Stimulated activated naive CD8-positive, alpha-beta T cell treated with anti-CD3 and anti-CD28 coated beads, Interleukin-15, amount 100 ng/mL, for 72 hours (primary cell): ENCODE data around the gene TBX21.

Experiments used
- ATAC-seq: fragments of 150-1000 bp; cut with Tn5 transposase; 2 replicates; pipeline ENCODE4 v1.10.0; 2021; ENCODE audit warnings: mild to moderate bottlenecking, moderate library complexity
- DNase-seq, 2 donors: peaks; one replicate each; pipeline ENCODE4 v3.0.0; 2021 to 2022
- H3K27ac Mint-ChIP-seq, 2 donors: one replicate each; pipeline ENCODE4 v1.8.0; 2022; ENCODE audit warnings: mild to moderate bottlenecking in 2 of 2, mixed read lengths in 2 of 2, moderate library complexity in 2 of 2
- H3K27me3 Mint-ChIP-seq: one replicate; pipeline ENCODE4 v1.8.0; 2022; ENCODE audit warnings: mixed read lengths
- H3K4me1 Mint-ChIP-seq: one replicate; pipeline ENCODE4 v1.8.0; 2022; ENCODE audit warnings: mild to moderate bottlenecking, mixed read lengths
- H3K4me3 Mint-ChIP-seq, 2 donors: one replicate each; pipeline ENCODE4 v1.8.0; 2022; ENCODE audit warnings: mild to moderate bottlenecking in 2 of 2, mixed read lengths in 2 of 2, moderate library complexity in 1 of 2
- H3K9me3 Mint-ChIP-seq, 2 donors: one replicate each; pipeline ENCODE4 v1.8.0; 2022; ENCODE audit warnings: mixed read lengths in 2 of 2

Gene TBX21

DNA sequence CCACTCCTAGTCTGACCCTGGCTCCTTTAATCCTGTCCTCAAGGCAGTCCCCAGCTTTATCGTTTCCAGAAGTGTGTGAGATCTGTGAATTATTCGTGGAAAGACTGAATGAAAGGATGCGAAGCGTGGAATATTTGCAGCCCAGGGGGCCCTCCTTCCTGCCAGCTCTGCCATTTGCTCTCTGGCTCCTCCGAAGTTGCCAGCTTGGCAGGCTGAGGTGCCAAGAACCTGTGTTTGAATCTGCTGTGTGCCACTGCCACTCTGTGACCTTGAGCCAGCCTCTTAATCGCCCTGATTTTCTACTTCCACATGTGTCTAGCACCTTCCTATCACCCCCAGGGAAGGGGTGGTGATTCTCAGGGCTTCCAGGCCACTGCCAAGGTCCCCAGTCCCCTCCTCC is 28.3 kb upstream of the TBX21 start:
- no peaks in the 10 kb centered on the region for H3K9me3 Mint-ChIP-seq
- H3K27me3 Mint-ChIP-seq, result no peaks in the 10 kb centered on the region
- no peak for ATAC-seq
- H3K27ac Mint-ChIP-seq, result peak overlapping the region in 1 of 2 donors; percentile 94
- H3K4me3 Mint-ChIP-seq, result peak overlapping the region; percentile 79 to 90
- H3K4me1 Mint-ChIP-seq, result peaks cover 81% of the 10 kb centered on the region
- DNase-seq, result no peak

- Mint-ChIP-seq H3K4me1 (peaks cover 85% of the 10 kb centered on the region), H3K4me3 (peak overlapping the region; percentile 79 to 90), H3K27me3 (no peaks in the 10 kb centered on the region), H3K9me3 (no peaks in the 10 kb centered on the region), H3K27ac (peak overlapping the region; percentile 94 to 98)
- ATAC-seq (peak; percentile 37), DNase-seq (peak; percentile 20 to 61)
These were observed 27.2 kb upstream of the TBX21 start for GRCh38 chr17:47705536-47706530.

GRCh38 chr17:47707056-47707804 is 25.8 kb upstream of the TBX21 start:
- ATAC-seq (no peak), DNase-seq (no peak)
- peaks cover 85% of the 10 kb centered on the region for H3K4me1 Mint-ChIP-seq
- H3K4me3 Mint-ChIP-seq, result peak overlapping the region; percentile 79 to 90
- peak overlapping the region in 1 of 2 donors; percentile 7 for H3K27ac Mint-ChIP-seq
- no peaks in the 10 kb centered on the region for H3K27me3 Mint-ChIP-seq
- no peaks in the 10 kb centered on the region for H3K9me3 Mint-ChIP-seq

DNA sequence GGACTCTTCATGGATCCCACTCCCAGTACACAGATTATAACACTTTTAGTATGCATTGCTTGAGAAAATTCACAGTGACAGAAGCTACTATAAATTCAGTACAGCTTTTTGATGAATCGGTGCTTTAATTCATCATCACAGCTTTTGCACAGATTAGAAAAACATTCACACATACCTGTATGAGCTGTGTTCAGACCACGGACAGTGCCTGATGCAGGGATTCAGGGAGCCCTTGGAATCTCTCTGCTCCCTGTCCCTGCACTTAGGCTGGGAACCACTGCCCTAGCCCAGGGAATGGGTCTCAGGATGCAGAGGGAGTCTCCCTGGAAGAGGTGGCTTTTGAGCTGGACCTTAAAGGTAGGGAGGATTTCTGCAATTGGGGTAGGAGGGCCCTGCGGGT is 25.2 kb upstream of the TBX21 start:
- H3K9me3 Mint-ChIP-seq, result no peaks in the 10 kb centered on the region
- DNase-seq, result no peak
- no peaks in the 10 kb centered on the region for H3K27me3 Mint-ChIP-seq
- no peak overlapping the region for H3K27ac Mint-ChIP-seq
- ATAC-seq, result no peak
- H3K4me3 Mint-ChIP-seq, result no peak overlapping the region
- H3K4me1 Mint-ChIP-seq, result peaks cover 85% of the 10 kb centered on the region

- H3K27ac Mint-ChIP-seq, result no peak overlapping the region
- no peaks in the 10 kb centered on the region for H3K9me3 Mint-ChIP-seq
- peaks cover 85% of the 10 kb centered on the region for H3K4me1 Mint-ChIP-seq
- H3K27me3 Mint-ChIP-seq, result no peaks in the 10 kb centered on the region
- DNase-seq (no peak), ATAC-seq (no peak)
- no peak overlapping the region for H3K4me3 Mint-ChIP-seq
These were observed 24.6 kb upstream of the TBX21 start for GRCh38 chr17:47708312-47708863.

- Mint-ChIP-seq H3K9me3 (no peaks in the 10 kb centered on the region), H3K4me1 (peaks cover 85% of the 10 kb centered on the region), H3K4me3 (no peak overlapping the region), H3K27ac (no peak overlapping the region), H3K27me3 (no peaks in the 10 kb centered on the region)
- ATAC-seq (no peak), DNase-seq (no peak)
These were observed 24.0 kb upstream of the TBX21 start for GRCh38 chr17:47708864-47709541.

- Mint-ChIP-seq H3K9me3 (no peaks in the 10 kb centered on the region), H3K27me3 (no peaks in the 10 kb centered on the region), H3K4me3 (no peak overlapping the region)
These were observed 23.4 kb upstream of the TBX21 start for GRCh38 chr17:47709594-47709993.

GRCh38 chr17:47711366-47712099 is 21.5 kb upstream of the TBX21 start:
- H3K27ac Mint-ChIP-seq, result no peak overlapping the region
- no peaks in the 10 kb centered on the region for H3K27me3 Mint-ChIP-seq
- peaks cover 85% of the 10 kb centered on the region for H3K4me1 Mint-ChIP-seq

More at GRCh38 chr17:47709594-47709993, 23.4 kb upstream of the TBX21 start:
- no peak overlapping the region for H3K27ac Mint-ChIP-seq
- ATAC-seq, result no peak
- DNase-seq, result no peak
- H3K4me1 Mint-ChIP-seq, result peaks cover 85% of the 10 kb centered on the region

DNA sequence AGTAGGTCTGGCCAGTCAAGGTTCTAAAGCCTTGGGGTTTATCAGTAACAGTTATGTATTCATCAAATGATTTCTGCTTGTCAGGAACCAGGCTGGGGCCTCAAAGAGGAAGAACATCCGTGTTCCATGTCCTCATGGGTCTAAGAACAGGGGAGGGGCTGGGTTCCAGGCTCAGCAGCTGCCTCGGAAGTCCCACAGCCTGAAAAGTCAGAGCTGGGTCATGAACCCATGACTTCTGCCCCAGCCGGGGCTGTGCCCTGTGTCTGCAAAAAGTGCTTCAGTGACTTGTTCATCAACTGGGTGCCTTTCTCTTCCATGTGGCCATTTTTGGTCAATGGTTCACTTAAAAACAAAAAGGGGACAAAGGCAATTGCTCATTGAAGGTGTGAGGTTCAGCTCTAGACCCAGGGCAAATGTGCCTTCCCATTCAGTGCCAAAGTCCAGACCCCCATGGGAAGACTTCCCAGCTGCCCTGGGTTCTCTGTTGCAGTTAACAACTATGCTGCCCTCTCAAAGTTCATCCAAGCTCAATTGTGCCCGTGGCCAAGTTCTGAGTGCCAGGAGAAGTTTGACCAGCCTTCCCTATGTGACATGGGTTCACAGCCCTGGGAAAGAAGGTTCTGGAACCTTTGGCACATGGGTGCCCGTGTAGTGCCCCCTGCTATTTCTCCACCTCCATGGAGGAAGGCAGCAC is 20.6 kb upstream of the TBX21 start:
- no peaks in the 10 kb centered on the region for H3K9me3 Mint-ChIP-seq
- H3K27me3 Mint-ChIP-seq, result no peaks in the 10 kb centered on the region
- H3K4me1 Mint-ChIP-seq, result peaks cover 85% of the 10 kb centered on the region
- DNase-seq (no peak), ATAC-seq (no peak)
- H3K27ac Mint-ChIP-seq, result no peak overlapping the region
- H3K4me3 Mint-ChIP-seq, result no peak overlapping the region

More at GRCh38 chr17:47711366-47712099, 21.5 kb upstream of the TBX21 start:
- DNase-seq (no peak), ATAC-seq (no peak)
- no peaks in the 10 kb centered on the region for H3K9me3 Mint-ChIP-seq
- H3K4me3 Mint-ChIP-seq, result peak overlapping the region in 1 of 2 donors; percentile 16

GRCh38 chr17:47713980-47714700 is 18.9 kb upstream of the TBX21 start:
- H3K27ac Mint-ChIP-seq, result no peak overlapping the region
- DNase-seq (no peak), ATAC-seq (no peak)
- no peak overlapping the region for H3K4me3 Mint-ChIP-seq
- H3K27me3 Mint-ChIP-seq, result no peaks in the 10 kb centered on the region
- H3K9me3 Mint-ChIP-seq, result no peaks in the 10 kb centered on the region
- peaks cover 99% of the 10 kb centered on the region for H3K4me1 Mint-ChIP-seq

- peaks cover 100% of the 10 kb centered on the region for H3K4me1 Mint-ChIP-seq
- no peaks in the 10 kb centered on the region for H3K27me3 Mint-ChIP-seq
- ATAC-seq, result no peak
These were observed 18.2 kb upstream of the TBX21 start for GRCh38 chr17:47714773-47715396.

DNA sequence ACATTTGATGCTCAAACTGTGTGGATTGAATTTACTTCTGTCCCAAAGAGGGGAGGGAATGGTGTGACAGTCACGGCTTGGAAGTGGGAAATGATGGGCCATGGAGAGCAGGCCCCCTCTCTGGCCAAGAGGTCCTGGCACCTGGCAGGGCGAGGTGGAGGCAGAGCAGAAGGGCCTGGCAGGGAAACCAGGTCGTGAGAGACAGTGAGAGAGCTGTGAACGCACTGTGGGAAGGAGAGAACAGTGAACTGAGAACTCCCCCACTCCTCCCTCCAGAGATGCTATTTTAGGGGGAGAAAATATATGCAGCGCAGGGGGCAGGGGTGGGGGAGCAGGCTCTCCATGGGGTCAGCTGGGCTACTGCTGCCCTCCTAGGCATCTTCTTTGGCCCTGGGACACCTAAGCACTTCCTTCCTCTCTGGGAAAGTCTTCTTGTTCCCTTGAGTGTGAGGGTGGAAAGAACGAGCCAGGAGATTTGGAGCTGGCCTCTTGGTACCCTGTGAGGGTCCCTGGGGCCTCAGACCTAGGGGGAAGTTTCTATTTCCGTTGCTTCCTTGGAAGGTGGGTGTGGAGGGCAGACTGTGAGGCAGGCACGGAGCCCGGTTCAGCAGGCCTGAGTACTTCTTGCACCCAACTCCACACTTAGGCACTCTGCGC is 17.2 kb upstream of the TBX21 start:
- peaks cover 100% of the 10 kb centered on the region for H3K4me1 Mint-ChIP-seq
- H3K4me3 Mint-ChIP-seq, result peak overlapping the region; percentile 1 to 53
- H3K27ac Mint-ChIP-seq, result peak overlapping the region; percentile 52 to 64
- H3K9me3 Mint-ChIP-seq, result no peaks in the 10 kb centered on the region
- DNase-seq (no peak), ATAC-seq (no peak)
- H3K27me3 Mint-ChIP-seq, result no peaks in the 10 kb centered on the region

More at GRCh38 chr17:47714773-47715396, 18.2 kb upstream of the TBX21 start:
- DNase-seq, result no peak
- no peaks in the 10 kb centered on the region for H3K9me3 Mint-ChIP-seq
- H3K27ac Mint-ChIP-seq, result peak overlapping the region in 1 of 2 donors; percentile 40
- H3K4me3 Mint-ChIP-seq, result peak overlapping the region; percentile 27 to 28

- no peak for DNase-seq
- Mint-ChIP-seq H3K4me1 (peaks cover 100% of the 10 kb centered on the region), H3K27me3 (no peaks in the 10 kb centered on the region), H3K9me3 (no peaks in the 10 kb centered on the region), H3K4me3 (peak overlapping the region; percentile 71 to 77), H3K27ac (peak overlapping the region in 1 of 2 donors; percentile 96)
- no peak for ATAC-seq
These were observed 16.7 kb upstream of the TBX21 start for GRCh38 chr17:47716375-47716774.
